Calu3 (cell line): ENCODE data around the gene SPATC1L. TPM values are rescaled to one million over a fixed set of nuclear protein-coding genes. Genes with fewer than 3 reads are reported as not detected.

Experiments used
- BruUV-seq: library from RNA; stranded (reverse); fragments of 400-500 nt; replicated peaks from 2 replicates; lab custom pipeline; 2021; lab: Mats Ljungman, UMichigan
- CTCF ChIA-PET: fragments of 300-600 bp; sonication (Branson Sonifier 250); formaldehyde crosslinking; loops from one replicate; lab custom pipeline; 2022; ENCODE audit warnings: antibody characterized with exemption; lab: Charles Lee
- DNase-seq: peaks from one replicate; pipeline ENCODE4 v3.0.0; 2022
- H3K27ac Mint-ChIP-seq: one replicate; pipeline ENCODE4 v1.8.0; 2022; ENCODE audit warnings: mixed read lengths; ENCODE audit not compliant: unreplicated experiment
- H3K27me3 Mint-ChIP-seq: one replicate; pipeline ENCODE4 v1.8.0; 2022; ENCODE audit warnings: mixed read lengths; ENCODE audit not compliant: unreplicated experiment
- H3K36me3 Mint-ChIP-seq: one replicate; pipeline ENCODE4 v1.8.0; 2022; ENCODE audit warnings: mild to moderate bottlenecking, moderate library complexity, mixed read lengths; ENCODE audit not compliant: insufficient read depth, unreplicated experiment
- H3K4me1 Mint-ChIP-seq: one replicate; pipeline ENCODE4 v1.8.0; 2022; ENCODE audit warnings: mild to moderate bottlenecking, low read depth, mixed read lengths; ENCODE audit not compliant: unreplicated experiment
- H3K4me3 Mint-ChIP-seq: one replicate; pipeline ENCODE4 v1.8.0; 2022; ENCODE audit warnings: mild to moderate bottlenecking, low read depth, moderate library complexity, mixed read lengths; ENCODE audit not compliant: unreplicated experiment
- H3K9me3 Mint-ChIP-seq: one replicate; pipeline ENCODE4 v1.8.0; 2022; ENCODE audit warnings: low read depth, mixed read lengths; ENCODE audit not compliant: unreplicated experiment
- CTCF ChIP-seq: fragments of 200-600 bp; IDR thresholded peaks from one replicate; pipeline ENCODE4 v1.8.0; 2022; ENCODE audit warnings: antibody characterized with exemption; ENCODE audit not compliant: unreplicated experiment
- intact Hi-C: fragments of 100-400 bp; cut with micrococcal nuclease; formaldehyde crosslinking; loops from one replicate; pipeline ENCODE4 v1.10.0; 2022; ENCODE audit not compliant: unreplicated experiment
- total RNA-seq: library from RNA; stranded (reverse); gene quantifications from 2 replicates; pipeline ENCODE4 v1.2.3, GENCODE V29; 2022

Gene SPATC1L
- total RNA-seq, 1 experiment from 2014 or later: 4.4 TPM

- no peak overlapping the region for H3K27ac Mint-ChIP-seq
- H3K4me3 Mint-ChIP-seq: no peak overlapping the region
- intact Hi-C loops: no loop called here
- no peak for TF ChIP-seq CTCF
- CTCF ChIA-PET: no interaction called here
- DNase-seq: no peak
- H3K27me3 Mint-ChIP-seq: no peaks in the 10 kb centered on the region
- H3K9me3 Mint-ChIP-seq: peaks cover 3% of the 10 kb centered on the region
- no TSS peak for BruUV-seq
- H3K4me1 Mint-ChIP-seq: no peaks in the 10 kb centered on the region
- no peaks in the 10 kb centered on the region for H3K36me3 Mint-ChIP-seq
Observed at GRCh38 chr21:46120301-46121285, 63.7 kb downstream of the SPATC1L start.

- intact Hi-C loops: no loop called here
- Mint-ChIP-seq H3K9me3 (peaks cover 3% of the 10 kb centered on the region), H3K36me3 (no peaks in the 10 kb centered on the region), H3K4me1 (no peaks in the 10 kb centered on the region), H3K27ac (no peak overlapping the region), H3K27me3 (no peaks in the 10 kb centered on the region), H3K4me3 (no peak overlapping the region)
- CTCF ChIA-PET: no interaction called here
- BruUV-seq: no TSS peak
- TF ChIP-seq CTCF: no peak
- DNase-seq: no peak
Observed at GRCh38 chr21:46119637-46120271, 64.5 kb downstream of the SPATC1L start.

GRCh38 chr21:46119144-46119636 lies 65.1 kb downstream of the SPATC1L start:
- no peaks in the 10 kb centered on the region for H3K4me1 Mint-ChIP-seq
- no peak for DNase-seq
- no peak overlapping the region for H3K27ac Mint-ChIP-seq
- peaks cover 3% of the 10 kb centered on the region for H3K9me3 Mint-ChIP-seq
- intact Hi-C loops: no loop called here
- CTCF ChIA-PET: no interaction called here
- no TSS peak for BruUV-seq
- H3K27me3 Mint-ChIP-seq: no peaks in the 10 kb centered on the region
- no peak overlapping the region for H3K4me3 Mint-ChIP-seq
- H3K36me3 Mint-ChIP-seq: no peaks in the 10 kb centered on the region
- TF ChIP-seq CTCF: no peak

GRCh38 chr21:46118316-46119143 lies 65.7 kb downstream of the SPATC1L start:
- H3K27ac Mint-ChIP-seq: no peak overlapping the region
- CTCF ChIA-PET: no interaction called here

More at GRCh38 chr21:46118316-46119143, 65.7 kb downstream of the SPATC1L start:
- no peak for TF ChIP-seq CTCF
- no peak for DNase-seq
- no TSS peak for BruUV-seq
- intact Hi-C loops: no loop called here
- Mint-ChIP-seq H3K4me1 (no peaks in the 10 kb centered on the region), H3K9me3 (peaks cover 3% of the 10 kb centered on the region), H3K27me3 (no peaks in the 10 kb centered on the region), H3K4me3 (no peak overlapping the region), H3K36me3 (no peaks in the 10 kb centered on the region)
